Endothelial cell (in vitro differentiated cells): ENCODE measurements around the gene TMEM178B. TPM values are rescaled to one million over a fixed set of nuclear protein-coding genes. Genes with fewer than 3 reads are reported as not detected.

Experiments used
- DNase-seq: peaks from one replicate; pipeline ENCODE4 v3.0.0; 2021; ENCODE audit warnings: low spot score
- H3K27ac Mint-ChIP-seq: one replicate; pipeline ENCODE4 v1.8.0; 2021; ENCODE audit warnings: mixed read lengths, inconsistent platforms; ENCODE audit not compliant: unreplicated experiment
- H3K27me3 Mint-ChIP-seq: one replicate; pipeline ENCODE4 v1.8.0; 2021; ENCODE audit warnings: mild to moderate bottlenecking, moderate library complexity, mixed read lengths, inconsistent platforms; ENCODE audit not compliant: unreplicated experiment
- H3K36me3 Mint-ChIP-seq: one replicate; pipeline ENCODE4 v1.8.0; 2021; ENCODE audit warnings: mild to moderate bottlenecking, low read depth, mixed read lengths, inconsistent platforms; ENCODE audit not compliant: unreplicated experiment
- H3K4me1 Mint-ChIP-seq: one replicate; pipeline ENCODE4 v1.8.0; 2021; ENCODE audit warnings: mild to moderate bottlenecking, mixed read lengths, inconsistent platforms; ENCODE audit not compliant: unreplicated experiment
- H3K4me3 Mint-ChIP-seq: one replicate; pipeline ENCODE4 v1.8.0; 2021; ENCODE audit warnings: mild to moderate bottlenecking, mixed read lengths, inconsistent platforms; ENCODE audit not compliant: unreplicated experiment
- H3K9me3 Mint-ChIP-seq: one replicate; pipeline ENCODE4 v1.8.0; 2021; ENCODE audit warnings: mixed read lengths, inconsistent platforms; ENCODE audit not compliant: unreplicated experiment
- total RNA-seq: library from RNA; stranded (reverse); fragmentation: NEBNext Ultra II Directional; extraction: Animal tissue kit (Norgen Biotek cat#: 25700); gene quantifications from one replicate; pipeline ENCODE4 v1.2.1, GENCODE V29; 2021; ENCODE audit not compliant: unreplicated experiment
- TF ChIP-seq, protein P1 (sequence below): fragments of 200-600 bp; sonication (generic); IDR thresholded peaks from one replicate; pipeline ENCODE4 v1.5.0; 2021; ENCODE audit warnings: antibody characterized with exemption; ENCODE audit not compliant: unreplicated experiment

Gene TMEM178B
- total RNA-seq, 1 donor from 2014 or later = 0.28 TPM

- TF ChIP-seq, protein P1, sequence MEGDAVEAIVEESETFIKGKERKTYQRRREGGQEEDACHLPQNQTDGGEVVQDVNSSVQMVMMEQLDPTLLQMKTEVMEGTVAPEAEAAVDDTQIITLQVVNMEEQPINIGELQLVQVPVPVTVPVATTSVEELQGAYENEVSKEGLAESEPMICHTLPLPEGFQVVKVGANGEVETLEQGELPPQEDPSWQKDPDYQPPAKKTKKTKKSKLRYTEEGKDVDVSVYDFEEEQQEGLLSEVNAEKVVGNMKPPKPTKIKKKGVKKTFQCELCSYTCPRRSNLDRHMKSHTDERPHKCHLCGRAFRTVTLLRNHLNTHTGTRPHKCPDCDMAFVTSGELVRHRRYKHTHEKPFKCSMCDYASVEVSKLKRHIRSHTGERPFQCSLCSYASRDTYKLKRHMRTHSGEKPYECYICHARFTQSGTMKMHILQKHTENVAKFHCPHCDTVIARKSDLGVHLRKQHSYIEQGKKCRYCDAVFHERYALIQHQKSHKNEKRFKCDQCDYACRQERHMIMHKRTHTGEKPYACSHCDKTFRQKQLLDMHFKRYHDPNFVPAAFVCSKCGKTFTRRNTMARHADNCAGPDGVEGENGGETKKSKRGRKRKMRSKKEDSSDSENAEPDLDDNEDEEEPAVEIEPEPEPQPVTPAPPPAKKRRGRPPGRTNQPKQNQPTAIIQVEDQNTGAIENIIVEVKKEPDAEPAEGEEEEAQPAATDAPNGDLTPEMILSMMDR = no peak
- Mint-ChIP-seq H3K27ac (no peak overlapping the region), H3K9me3 (no peaks in the 10 kb centered on the region), H3K4me3 (no peak overlapping the region), H3K4me1 (no peaks in the 10 kb centered on the region), H3K27me3 (no peaks in the 10 kb centered on the region), H3K36me3 (no peaks in the 10 kb centered on the region)
- DNase-seq = no peak
Observed at GRCh38 chr7:141312828-141313521, 239.1 kb downstream of the TMEM178B start.

DNA sequence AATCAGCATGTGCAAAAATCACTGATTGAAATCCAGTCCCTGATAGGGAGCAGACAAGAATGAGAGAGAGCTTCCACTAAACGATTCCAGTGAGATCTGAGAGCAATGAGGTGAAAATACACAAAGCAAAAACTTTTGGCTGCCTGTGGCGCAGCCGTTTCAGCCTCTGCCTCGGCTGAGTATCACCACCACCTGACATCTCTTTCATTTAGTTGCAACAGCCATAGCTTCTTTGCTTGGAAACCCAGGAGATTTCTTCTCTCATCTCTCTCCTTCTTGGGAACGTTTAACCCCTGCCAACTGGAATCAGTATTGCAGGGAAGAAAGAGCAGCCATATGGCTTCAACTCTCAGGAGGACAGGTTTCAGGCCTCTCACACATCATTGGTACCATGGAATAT lies 240.0 kb downstream of the TMEM178B start:
- TF ChIP-seq, protein P1 = no peak
- DNase-seq = no peak
- H3K27me3 Mint-ChIP-seq = no peaks in the 10 kb centered on the region
- H3K36me3 Mint-ChIP-seq = no peaks in the 10 kb centered on the region
- no peaks in the 10 kb centered on the region for H3K9me3 Mint-ChIP-seq
- H3K27ac Mint-ChIP-seq = no peak overlapping the region
- H3K4me1 Mint-ChIP-seq = no peaks in the 10 kb centered on the region
- no peak overlapping the region for H3K4me3 Mint-ChIP-seq

- no peak for DNase-seq
- Mint-ChIP-seq H3K9me3 (no peaks in the 10 kb centered on the region), H3K4me1 (no peaks in the 10 kb centered on the region), H3K27ac (no peak overlapping the region), H3K36me3 (no peaks in the 10 kb centered on the region), H3K4me3 (no peak overlapping the region), H3K27me3 (peaks cover 4% of the 10 kb centered on the region)
- TF ChIP-seq, protein P1 = no peak
Observed at GRCh38 chr7:141317033-141317585, 243.2 kb downstream of the TMEM178B start.

GRCh38 chr7:141320287-141320686 lies 246.4 kb downstream of the TMEM178B start:
- no peaks in the 10 kb centered on the region for H3K4me1 Mint-ChIP-seq
- H3K27ac Mint-ChIP-seq = no peak overlapping the region

DNA sequence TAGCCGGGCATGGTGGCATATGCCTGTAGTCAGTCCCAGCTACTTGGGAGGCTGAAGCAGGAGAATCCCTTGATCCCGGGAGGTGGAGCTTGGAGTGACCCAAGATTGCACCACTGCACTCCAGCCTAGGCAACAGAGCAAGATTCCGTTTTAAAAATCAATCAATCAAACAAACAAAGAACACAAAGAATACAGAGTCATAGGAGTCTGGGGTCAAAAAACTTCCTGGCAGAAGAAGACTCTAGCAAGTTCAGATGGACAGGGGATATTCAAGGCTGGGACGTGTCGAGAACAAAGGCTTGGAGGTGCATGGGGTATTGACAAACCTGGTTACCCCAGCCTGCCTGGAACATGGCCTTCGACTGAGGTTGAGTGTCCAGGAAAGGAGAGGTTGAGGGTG lies 248.5 kb downstream of the TMEM178B start:
- Mint-ChIP-seq H3K9me3 (no peaks in the 10 kb centered on the region), H3K4me1 (no peaks in the 10 kb centered on the region), H3K27ac (no peak overlapping the region), H3K27me3 (peaks cover 4% of the 10 kb centered on the region), H3K36me3 (no peaks in the 10 kb centered on the region), H3K4me3 (no peak overlapping the region)
- TF ChIP-seq, protein P1 = no peak
- no peak for DNase-seq

More at GRCh38 chr7:141320287-141320686, 246.4 kb downstream of the TMEM178B start:
- DNase-seq = no peak
- TF ChIP-seq, protein P1 = no peak
- no peak overlapping the region for H3K4me3 Mint-ChIP-seq
- H3K36me3 Mint-ChIP-seq = no peaks in the 10 kb centered on the region
- no peaks in the 10 kb centered on the region for H3K9me3 Mint-ChIP-seq
- H3K27me3 Mint-ChIP-seq = peaks cover 4% of the 10 kb centered on the region
